Panc1 (cell line): ENCODE data around the gene VAV3. TPM values are rescaled to one million over a fixed set of nuclear protein-coding genes. Genes with fewer than 3 reads are reported as not detected.

Experiments used
- ATAC-seq: fragments of 200-7000 bp; cut with Tn5 transposase; 2 replicates; pipeline ENCODE4 v1.9.1; 2020; ENCODE audit warnings: mild to moderate bottlenecking, moderate library complexity
- BruUV-seq: library from RNA; stranded (reverse); fragments of 400-500 nt; replicated peaks from 2 replicates; lab custom pipeline; 2021; lab: Mats Ljungman, UMichigan
- CTCF ChIA-PET: fragments of 300-600 bp; sonication (Branson Sonifier 250); formaldehyde crosslinking; loops from one replicate; lab custom pipeline; 2022; ENCODE audit warnings: antibody characterized with exemption; lab: Charles Lee
- POLR2A ChIA-PET: fragments of 300-600 bp; sonication (Branson Sonifier 250); formaldehyde crosslinking; loops from one replicate; lab custom pipeline; 2022; ENCODE audit warnings: antibody characterized with exemption; lab: Charles Lee
- DNase-seq: peaks from one replicate; pipeline ENCODE4 v3.0.0-alpha.2; 2010; ENCODE audit warnings: low read depth, low spot score
- H3K27ac ChIP-seq: 2 replicates; pipeline ENCODE4 v1.5.1; 2011; ENCODE audit warnings: mild to moderate bottlenecking, low read length, inconsistent platforms
- H3K27me3 ChIP-seq: fragments of 200-500 bp; sonication (Bioruptor generic); 2 replicates; pipeline ENCODE4 v1.6.0; 2014; ENCODE audit warnings: low read length, inconsistent platforms; ENCODE audit not compliant: control insufficient read depth, insufficient read depth
- H3K36me3 ChIP-seq: fragments of 200-500 bp; sonication (Bioruptor generic); 2 replicates; pipeline ENCODE4 v1.5.1; 2014; ENCODE audit warnings: inconsistent platforms, mild to moderate bottlenecking, low read length, moderate library complexity; ENCODE audit not compliant: control insufficient read depth, insufficient read depth
- H3K4me1 ChIP-seq: 2 replicates; pipeline ENCODE4 v1.5.1; 2011; ENCODE audit warnings: inconsistent platforms, mild to moderate bottlenecking, low read length, moderate library complexity; ENCODE audit not compliant: control insufficient read depth, insufficient read depth
- H3K4me3 ChIP-seq, 2 experiments: 2 replicates each; pipeline ENCODE4 v1.5.1; 2011 to 2012; ENCODE audit warnings: low read depth in 2 of 2, low read length in 2 of 2, mild to moderate bottlenecking in 2 of 2, inconsistent platforms in 1 of 2, moderate library complexity in 1 of 2
- H3K9me3 ChIP-seq: fragments of 200-500 bp; sonication (Bioruptor generic); 2 replicates; pipeline ENCODE4 v1.5.1; 2014; ENCODE audit warnings: low read depth, mild to moderate bottlenecking, inconsistent platforms, low read length, moderate library complexity; ENCODE audit not compliant: control insufficient read depth, insufficient read depth
- CTCF ChIP-seq: fragments of 450-650 bp; IDR thresholded peaks from 2 replicates; pipeline ENCODE4 v1.5.1; 2017; ENCODE audit warnings: mild to moderate bottlenecking
- POLR2AphosphoS5 ChIP-seq: IDR thresholded peaks from 2 replicates; pipeline ENCODE4 v1.6.1; 2012; ENCODE audit warnings: mild to moderate bottlenecking, low read depth, low read length, moderate library complexity
- SIN3A ChIP-seq: IDR thresholded peaks from 2 replicates; pipeline ENCODE4 v1.6.1; 2012; ENCODE audit warnings: low read depth, mild to moderate bottlenecking, low read length, moderate library complexity, borderline replicate concordance; ENCODE audit not compliant: insufficient read depth
- TCF7L2 ChIP-seq: IDR thresholded peaks from 2 replicates; pipeline ENCODE4 v1.6.1; 2011; ENCODE audit warnings: mild to moderate bottlenecking, low read depth, low read length, inconsistent platforms
- in situ Hi-C: cut with HindIII; loops from 2 replicates; pipeline ENCODE4 v1.10.0; 2016; ENCODE audit warnings: low sequenced_read_pairs, low pct_unique_long_range_greater_than_20kb
- intact Hi-C: fragments of 100-400 bp; cut with micrococcal nuclease; formaldehyde crosslinking; loops from one replicate; pipeline ENCODE4 v1.10.0; 2022; ENCODE audit not compliant: unreplicated experiment
- total RNA-seq: library from RNA; stranded (reverse); gene quantifications from one replicate; pipeline ENCODE4 v1.2.1, GENCODE V29; 2021; ENCODE audit not compliant: unreplicated experiment
- TF ChIP-seq, protein P1 (sequence below), 2 experiments: IDR thresholded peaks; 2 replicates each; pipeline ENCODE4 v1.6.1; 2011 to 2012; ENCODE audit warnings: low read depth in 2 of 2, control low read depth in 1 of 2, low read length in 1 of 2, mild to moderate bottlenecking in 1 of 2, moderate library complexity in 1 of 2; ENCODE audit not compliant: insufficient read depth in 1 of 2

The VAV3 gene
- total RNA-seq, 1 experiment from 2014 or later, result 0.23 TPM

- Histone ChIP-seq H3K4me3 (no peak overlapping the region), H3K27ac (no peak overlapping the region), H3K4me1 (no peaks in the 10 kb centered on the region), H3K9me3 (no peaks in the 10 kb centered on the region), H3K36me3 (no peaks in the 10 kb centered on the region), H3K27me3 (no peaks in the 10 kb centered on the region)
- DNase-seq (no peak), ATAC-seq (no peak)
- CTCF ChIA-PET, result no interaction called here
- intact Hi-C loops (no loop called here), in situ Hi-C loops (no loop called here)
- no TSS peak for BruUV-seq
- POLR2A ChIA-PET, result no interaction called here
- TF ChIP-seq SIN3A, result no peak
- no peak for TF ChIP-seq TCF7L2
- TF ChIP-seq, protein P1, sequence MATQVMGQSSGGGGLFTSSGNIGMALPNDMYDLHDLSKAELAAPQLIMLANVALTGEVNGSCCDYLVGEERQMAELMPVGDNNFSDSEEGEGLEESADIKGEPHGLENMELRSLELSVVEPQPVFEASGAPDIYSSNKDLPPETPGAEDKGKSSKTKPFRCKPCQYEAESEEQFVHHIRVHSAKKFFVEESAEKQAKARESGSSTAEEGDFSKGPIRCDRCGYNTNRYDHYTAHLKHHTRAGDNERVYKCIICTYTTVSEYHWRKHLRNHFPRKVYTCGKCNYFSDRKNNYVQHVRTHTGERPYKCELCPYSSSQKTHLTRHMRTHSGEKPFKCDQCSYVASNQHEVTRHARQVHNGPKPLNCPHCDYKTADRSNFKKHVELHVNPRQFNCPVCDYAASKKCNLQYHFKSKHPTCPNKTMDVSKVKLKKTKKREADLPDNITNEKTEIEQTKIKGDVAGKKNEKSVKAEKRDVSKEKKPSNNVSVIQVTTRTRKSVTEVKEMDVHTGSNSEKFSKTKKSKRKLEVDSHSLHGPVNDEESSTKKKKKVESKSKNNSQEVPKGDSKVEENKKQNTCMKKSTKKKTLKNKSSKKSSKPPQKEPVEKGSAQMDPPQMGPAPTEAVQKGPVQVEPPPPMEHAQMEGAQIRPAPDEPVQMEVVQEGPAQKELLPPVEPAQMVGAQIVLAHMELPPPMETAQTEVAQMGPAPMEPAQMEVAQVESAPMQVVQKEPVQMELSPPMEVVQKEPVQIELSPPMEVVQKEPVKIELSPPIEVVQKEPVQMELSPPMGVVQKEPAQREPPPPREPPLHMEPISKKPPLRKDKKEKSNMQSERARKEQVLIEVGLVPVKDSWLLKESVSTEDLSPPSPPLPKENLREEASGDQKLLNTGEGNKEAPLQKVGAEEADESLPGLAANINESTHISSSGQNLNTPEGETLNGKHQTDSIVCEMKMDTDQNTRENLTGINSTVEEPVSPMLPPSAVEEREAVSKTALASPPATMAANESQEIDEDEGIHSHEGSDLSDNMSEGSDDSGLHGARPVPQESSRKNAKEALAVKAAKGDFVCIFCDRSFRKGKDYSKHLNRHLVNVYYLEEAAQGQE (IDR thresholded peaks at IDR 0.05; ENCODE audit: insufficient read depth in 1 of 2, low read depth in 2 of 2, low read length in 1 of 2), result no peak
- TF ChIP-seq CTCF, result no peak
- no peak for TF ChIP-seq POLR2AphosphoS5
Observed at GRCh38 chr1:107572674-107573211, 392.2 kb downstream of the VAV3 start.

GRCh38 chr1:107570768-107571167, 394.2 kb downstream of the VAV3 start:
- BruUV-seq, result no TSS peak
- ChIA-PET POLR2A (no interaction called here), CTCF (no interaction called here)
- no peak for TF ChIP-seq SIN3A
- TF ChIP-seq CTCF, result no peak
- TF ChIP-seq, protein P1 (IDR thresholded peaks at IDR 0.05; ENCODE audit: insufficient read depth in 1 of 2, low read depth in 2 of 2, low read length in 1 of 2), result no peak
- TF ChIP-seq POLR2AphosphoS5, result no peak
- TF ChIP-seq TCF7L2, result no peak
- intact Hi-C loops (no loop called here), in situ Hi-C loops (no loop called here)
- H3K36me3 ChIP-seq, result no peaks in the 10 kb centered on the region
- DNase-seq (no peak), ATAC-seq (no peak)
- no peaks in the 10 kb centered on the region for H3K9me3 ChIP-seq
- H3K27ac ChIP-seq, result no peak overlapping the region
- H3K4me1 ChIP-seq, result no peaks in the 10 kb centered on the region
- H3K27me3 ChIP-seq, result no peaks in the 10 kb centered on the region
- no peak overlapping the region for H3K4me3 ChIP-seq
